Progenitor cell of endocrine pancreas (in vitro differentiated cells): ENCODE measurements around the gene GRPEL1. TPM values are rescaled to one million over a fixed set of nuclear protein-coding genes. Genes with fewer than 3 reads are reported as not detected.
"Not testable (repeated sequence)": the region's sequence is repeated elsewhere in the genome, so short reads cannot be mapped to it uniquely, and the experiment has no call there.

ENCODE experiments used
- DNase-seq: peaks from one replicate; pipeline ENCODE4 v3.0.0; 2021; ENCODE audit warnings: low spot score; ENCODE audit not compliant: unreplicated experiment
- H3K27ac Mint-ChIP-seq: 2 replicates; pipeline ENCODE4 v1.8.0; 2021; ENCODE audit warnings: mild to moderate bottlenecking, moderate library complexity, mixed read lengths
- H3K27me3 Mint-ChIP-seq: 2 replicates; pipeline ENCODE4 v1.8.0; 2021; ENCODE audit warnings: mixed read lengths
- H3K36me3 Mint-ChIP-seq: 2 replicates; pipeline ENCODE4 v1.8.0; 2022; ENCODE audit warnings: mixed read lengths; ENCODE audit not compliant: insufficient read depth
- H3K4me1 Mint-ChIP-seq: 2 replicates; pipeline ENCODE4 v1.8.0; 2021; ENCODE audit warnings: low read depth, mixed read lengths
- H3K4me3 Mint-ChIP-seq: 2 replicates; pipeline ENCODE4 v1.8.0; 2021; ENCODE audit warnings: low read depth, mild to moderate bottlenecking, moderate library complexity, mixed read lengths
- H3K9me3 Mint-ChIP-seq: 2 replicates; pipeline ENCODE4 v1.8.0; 2021; ENCODE audit warnings: low read depth, mixed read lengths
- total RNA-seq: library from RNA; stranded (reverse); gene quantifications from 2 replicates; pipeline ENCODE4 v1.2.1, GENCODE V29; 2021
- TF ChIP-seq, protein P1 (sequence below): fragments of 200-600 bp; sonication (generic); IDR thresholded peaks from one replicate; pipeline ENCODE4 v1.5.0; 2021; ENCODE audit warnings: antibody characterized with exemption, mild to moderate bottlenecking; ENCODE audit not compliant: unreplicated experiment

The GRPEL1 gene
- total RNA-seq, 1 donor from 2014 or later = 18.2 TPM

DNA sequence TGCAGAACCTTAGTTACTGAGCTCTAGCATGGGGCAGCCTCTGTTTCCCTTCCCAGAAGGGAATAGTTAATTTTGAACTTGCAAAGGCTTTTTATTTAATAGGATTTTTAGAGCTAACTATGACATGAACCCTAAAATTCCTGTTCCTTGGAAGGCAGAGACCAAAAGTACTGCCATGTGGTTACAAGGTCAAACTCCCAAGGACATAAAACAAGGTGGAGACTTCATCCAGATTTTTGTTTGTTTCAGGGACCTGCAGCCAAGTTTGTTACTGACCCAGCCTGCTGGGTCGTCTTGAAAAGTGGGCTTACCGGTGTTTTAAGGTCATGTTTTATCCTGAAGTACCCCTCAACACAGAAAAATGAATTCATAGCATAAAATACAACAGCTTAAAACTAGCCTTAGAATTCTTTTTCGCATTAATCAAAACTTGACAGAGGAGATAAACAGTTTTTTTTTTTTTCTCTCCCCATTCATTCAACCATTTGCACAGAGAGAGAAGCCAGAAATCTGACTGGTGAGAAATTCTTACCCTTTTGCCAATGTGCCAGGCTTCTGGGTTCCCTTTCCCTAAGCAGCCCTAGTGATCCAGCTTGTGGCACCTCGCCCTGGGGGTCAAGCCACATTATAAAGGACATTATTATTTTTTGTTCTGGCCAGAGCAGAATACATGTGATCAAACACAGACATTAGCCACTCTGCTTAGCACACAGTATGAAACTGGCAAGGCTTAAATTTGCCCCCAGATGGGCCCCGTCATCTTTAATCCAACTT lies 21.5 kb upstream of the GRPEL1 start:
- H3K27ac Mint-ChIP-seq = no peak overlapping the region

DNA sequence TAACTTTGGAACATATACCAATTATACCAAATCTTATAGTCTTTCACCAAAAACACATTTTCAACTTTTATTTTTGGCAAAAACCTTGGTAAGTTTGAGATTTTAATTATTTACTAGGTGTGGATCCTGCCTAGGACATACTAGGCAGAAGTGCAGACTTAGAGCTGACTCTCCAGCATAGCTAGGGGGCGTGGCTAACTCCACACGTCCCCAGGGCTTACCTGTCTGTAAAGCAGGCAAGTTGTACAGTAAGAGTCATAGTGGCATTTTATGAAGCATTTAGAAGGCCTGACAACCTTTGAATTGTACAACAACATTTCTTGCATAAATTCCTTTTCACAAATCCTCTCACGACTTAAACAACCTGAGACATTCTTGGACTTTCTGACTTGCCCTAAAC lies 19.2 kb upstream of the GRPEL1 start:
- H3K4me3 Mint-ChIP-seq = no peak overlapping the region
- peaks cover 26% of the 10 kb centered on the region for H3K27me3 Mint-ChIP-seq
- no peak overlapping the region for H3K27ac Mint-ChIP-seq
- H3K4me1 Mint-ChIP-seq = peaks cover 1% of the 10 kb centered on the region
- H3K9me3 Mint-ChIP-seq = no peaks in the 10 kb centered on the region
- no peaks in the 10 kb centered on the region for H3K36me3 Mint-ChIP-seq
- DNase-seq = no peak
- TF ChIP-seq, protein P1, sequence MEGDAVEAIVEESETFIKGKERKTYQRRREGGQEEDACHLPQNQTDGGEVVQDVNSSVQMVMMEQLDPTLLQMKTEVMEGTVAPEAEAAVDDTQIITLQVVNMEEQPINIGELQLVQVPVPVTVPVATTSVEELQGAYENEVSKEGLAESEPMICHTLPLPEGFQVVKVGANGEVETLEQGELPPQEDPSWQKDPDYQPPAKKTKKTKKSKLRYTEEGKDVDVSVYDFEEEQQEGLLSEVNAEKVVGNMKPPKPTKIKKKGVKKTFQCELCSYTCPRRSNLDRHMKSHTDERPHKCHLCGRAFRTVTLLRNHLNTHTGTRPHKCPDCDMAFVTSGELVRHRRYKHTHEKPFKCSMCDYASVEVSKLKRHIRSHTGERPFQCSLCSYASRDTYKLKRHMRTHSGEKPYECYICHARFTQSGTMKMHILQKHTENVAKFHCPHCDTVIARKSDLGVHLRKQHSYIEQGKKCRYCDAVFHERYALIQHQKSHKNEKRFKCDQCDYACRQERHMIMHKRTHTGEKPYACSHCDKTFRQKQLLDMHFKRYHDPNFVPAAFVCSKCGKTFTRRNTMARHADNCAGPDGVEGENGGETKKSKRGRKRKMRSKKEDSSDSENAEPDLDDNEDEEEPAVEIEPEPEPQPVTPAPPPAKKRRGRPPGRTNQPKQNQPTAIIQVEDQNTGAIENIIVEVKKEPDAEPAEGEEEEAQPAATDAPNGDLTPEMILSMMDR = no peak

More for the DNA sequence above, 21.5 kb upstream of the GRPEL1 start:
- no peak for DNase-seq
- Mint-ChIP-seq H3K27me3 (peaks cover 22% of the 10 kb centered on the region), H3K4me1 (peaks cover 1% of the 10 kb centered on the region), H3K4me3 (no peak overlapping the region), H3K36me3 (no peaks in the 10 kb centered on the region), H3K9me3 (no peaks in the 10 kb centered on the region)
- TF ChIP-seq, protein P1 = no peak

DNA sequence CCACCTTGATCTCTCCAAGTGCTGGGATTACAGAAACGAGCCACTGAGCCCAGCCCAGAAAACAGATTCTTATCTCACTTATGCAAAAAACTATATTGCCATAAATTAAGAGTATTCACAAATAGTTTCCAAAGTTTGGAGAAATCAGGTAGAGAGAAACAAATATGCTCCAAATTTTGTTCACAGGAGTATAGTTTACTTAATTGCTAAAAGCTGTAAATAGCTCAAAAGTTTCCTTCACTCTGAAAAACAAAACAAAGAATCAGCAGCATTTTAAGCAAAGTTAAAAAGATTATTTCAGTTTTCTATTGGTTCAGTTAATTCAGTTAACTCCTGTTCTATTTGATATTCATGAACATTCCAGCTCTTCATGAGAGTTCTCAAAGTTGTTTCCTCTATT lies 18.5 kb upstream of the GRPEL1 start:
- no peak overlapping the region for H3K4me3 Mint-ChIP-seq
- TF ChIP-seq, protein P1 = no peak
- H3K27me3 Mint-ChIP-seq = peaks cover 27% of the 10 kb centered on the region
- DNase-seq = no peak
- peaks cover 1% of the 10 kb centered on the region for H3K4me1 Mint-ChIP-seq
- H3K9me3 Mint-ChIP-seq = no peaks in the 10 kb centered on the region
- H3K36me3 Mint-ChIP-seq = no peaks in the 10 kb centered on the region
- H3K27ac Mint-ChIP-seq = no peak overlapping the region

DNA sequence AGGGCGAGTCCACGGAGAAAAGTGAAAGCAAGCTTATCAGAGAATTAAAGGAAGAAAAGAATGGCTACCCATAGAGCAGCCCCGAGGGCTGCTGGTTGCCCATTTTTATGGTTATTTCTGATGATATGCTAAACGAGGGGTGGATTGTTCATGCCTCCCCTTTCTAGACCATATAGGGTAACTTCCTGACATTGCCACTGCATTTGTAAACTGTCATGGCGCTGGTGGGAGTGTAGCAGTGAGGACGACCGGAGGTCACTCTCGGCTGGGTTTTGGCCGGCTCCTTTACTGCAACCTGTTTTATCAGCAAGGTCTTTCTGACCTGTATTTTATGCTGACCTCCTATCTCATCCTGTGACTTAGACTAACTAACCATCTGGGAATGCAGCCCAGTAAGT lies 16.7 kb upstream of the GRPEL1 start:
- H3K4me3 Mint-ChIP-seq, H3K36me3 Mint-ChIP-seq, DNase-seq, H3K4me1 Mint-ChIP-seq, H3K27ac Mint-ChIP-seq: not testable (repeated sequence)
- peaks cover 30% of the 10 kb centered on the region for H3K27me3 Mint-ChIP-seq
- H3K9me3 Mint-ChIP-seq = peaks cover 11% of the 10 kb centered on the region

DNA sequence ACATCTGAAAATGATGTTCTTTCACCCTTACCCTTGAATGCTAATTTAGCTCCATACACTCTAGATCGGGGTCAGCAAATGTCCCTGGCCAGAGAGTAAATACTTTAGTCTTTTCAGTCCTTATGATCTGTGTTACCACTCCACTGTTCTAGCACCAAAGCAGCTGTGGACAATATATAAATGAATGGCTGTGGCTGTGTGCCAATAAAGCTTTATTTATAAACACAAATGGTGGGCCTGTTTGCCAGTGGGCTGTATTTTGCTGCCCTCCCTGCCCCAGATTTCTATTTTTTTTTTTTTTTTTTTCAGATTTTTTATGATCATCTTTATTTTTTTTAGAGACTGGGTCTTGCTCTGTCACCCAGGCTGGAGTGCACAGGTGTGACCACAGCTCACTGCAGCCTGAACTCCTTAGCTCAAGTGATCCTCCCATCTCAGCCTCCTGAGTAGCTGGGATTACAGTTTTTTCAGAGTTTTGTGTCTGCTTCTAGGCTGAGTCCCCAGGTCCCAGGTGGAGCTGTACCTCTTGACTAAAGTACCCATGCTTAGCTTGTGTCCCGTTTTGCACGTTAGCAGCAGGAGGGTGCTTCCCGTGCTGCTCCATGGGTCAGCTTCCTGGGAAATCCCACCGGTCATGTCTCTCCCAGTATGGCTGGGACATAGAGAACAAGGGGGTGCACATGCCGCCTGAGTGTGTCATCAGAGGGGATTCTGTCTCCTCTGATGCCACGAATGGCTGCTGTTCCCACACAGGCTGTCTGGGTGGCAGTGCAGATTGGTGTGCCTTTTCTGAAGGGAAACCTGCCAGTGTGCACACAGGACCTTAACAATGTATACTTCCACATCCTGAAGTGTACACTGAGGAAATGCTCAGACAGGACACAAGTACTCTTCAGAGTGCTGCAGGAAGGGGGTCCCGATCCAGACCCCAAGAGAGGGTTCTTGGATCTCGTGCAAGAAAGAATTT lies 16.0 kb upstream of the GRPEL1 start:
- TF ChIP-seq, protein P1 = no peak
- H3K4me1 Mint-ChIP-seq = no peaks in the 10 kb centered on the region
- DNase-seq = no peak
- H3K4me3 Mint-ChIP-seq = no peak overlapping the region
- H3K27ac Mint-ChIP-seq = no peak overlapping the region
- H3K36me3 Mint-ChIP-seq = no peaks in the 10 kb centered on the region
- H3K27me3 Mint-ChIP-seq = peaks cover 26% of the 10 kb centered on the region
- peaks cover 16% of the 10 kb centered on the region for H3K9me3 Mint-ChIP-seq

DNA sequence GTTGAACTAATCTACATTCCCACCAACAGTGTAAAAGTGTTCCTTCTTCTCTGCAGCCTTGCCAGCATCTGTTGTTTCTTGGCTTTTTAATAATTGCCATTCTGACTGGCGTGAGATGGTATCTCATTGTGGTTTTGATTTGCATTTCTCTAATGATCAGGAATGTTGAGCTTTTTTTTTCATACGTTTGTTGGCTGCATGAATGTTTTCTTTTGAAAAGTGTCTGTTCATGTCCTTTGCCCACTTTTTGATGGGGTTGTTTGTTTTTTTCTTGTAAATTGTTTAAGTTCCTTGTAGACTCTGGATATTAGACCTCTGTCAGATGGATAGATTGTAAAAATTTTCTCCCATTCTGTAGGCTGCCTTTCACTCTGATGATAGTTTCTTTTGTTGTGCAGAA lies 12.0 kb upstream of the GRPEL1 start:
- Mint-ChIP-seq H3K27me3 (peaks cover 28% of the 10 kb centered on the region), H3K9me3 (peaks cover 16% of the 10 kb centered on the region)
- not testable (repeated sequence) for H3K4me3 Mint-ChIP-seq, H3K36me3 Mint-ChIP-seq, DNase-seq, H3K4me1 Mint-ChIP-seq, H3K27ac Mint-ChIP-seq

DNA sequence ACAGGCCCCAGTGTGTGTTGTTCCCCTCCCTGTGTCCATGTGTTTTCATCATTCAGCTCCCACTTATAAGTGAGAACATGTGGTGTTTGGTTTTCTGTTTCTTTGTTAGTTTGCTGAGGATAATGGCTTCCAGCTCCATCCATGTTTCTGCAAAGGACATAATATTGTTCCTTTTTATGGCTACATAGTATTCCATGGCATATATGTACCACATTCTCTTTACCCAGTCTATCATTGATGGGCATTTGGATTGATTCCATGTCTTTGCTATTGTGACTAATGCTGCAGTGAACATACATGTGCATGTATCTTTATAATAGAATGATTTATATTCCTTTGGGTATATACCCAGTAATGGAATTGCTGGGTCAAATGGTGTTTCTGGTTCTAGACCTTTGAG lies 11.6 kb upstream of the GRPEL1 start:
- Mint-ChIP-seq H3K9me3 (peaks cover 16% of the 10 kb centered on the region), H3K27me3 (peaks cover 25% of the 10 kb centered on the region)
- H3K27ac Mint-ChIP-seq, H3K36me3 Mint-ChIP-seq, H3K4me1 Mint-ChIP-seq, H3K4me3 Mint-ChIP-seq, DNase-seq: not testable (repeated sequence)
